ENCODE data around the gene COPS9.

Gene COPS9

GRCh38 chr2:240132651-240132980 lies 3.5 kb downstream of the COPS9 start:
- DNase-seq (ENCODE audit: low spot score), result no peak
- no peak for TF ChIP-seq CTCF (conservative IDR thresholded peaks at IDR 0.05; ENCODE audit: low read depth)
- POLR2A ChIA-PET (ENCODE audit: low non-redundant PET), result no interaction called here
- no peak overlapping the region for H3K27ac ChIP-seq
- CTCF ChIA-PET, result no interaction called here

GRCh38 chr2:240131941-240132650 lies 4.0 kb downstream of the COPS9 start:
- CTCF ChIA-PET, result interaction anchor here (0.7 kb wide), 1 partner anchor 454 kb away, joined by 4 read pairs; the partner anchor contains the start of gene CAPN10
- no peak overlapping the region for H3K27ac ChIP-seq
- TF ChIP-seq CTCF (conservative IDR thresholded peaks at IDR 0.05; ENCODE audit: low read depth), result no peak
- POLR2A ChIA-PET (ENCODE audit: low non-redundant PET), result no interaction called here
- no peak for DNase-seq (ENCODE audit: low spot score)

GRCh38 chr2:240131296-240131695 lies 4.8 kb downstream of the COPS9 start:
- ChIA-PET POLR2A (ENCODE audit: low non-redundant PET) (no interaction called here), CTCF (no interaction called here)
- TF ChIP-seq CTCF (conservative IDR thresholded peaks at IDR 0.05; ENCODE audit: low read depth), result no peak
- no peak for DNase-seq (ENCODE audit: low spot score)
- H3K27ac ChIP-seq, result no peak overlapping the region

- POLR2A ChIA-PET (ENCODE audit: low non-redundant PET), result no interaction called here
- DNase-seq (ENCODE audit: low spot score), result no peak
- CTCF ChIA-PET, result interaction anchor here (0.6 to 0.7 kb wide), 2 partner anchors 13 to 311 kb away, joined by 3 read pairs; no protein-coding TSS in a partner anchor
- no peak overlapping the region for H3K27ac ChIP-seq
- no peak for TF ChIP-seq CTCF (conservative IDR thresholded peaks at IDR 0.05; ENCODE audit: low read depth)
These were observed 5.5 kb downstream of the COPS9 start for GRCh38 chr2:240130393-240131195.

GRCh38 chr2:240129731-240130392 lies 6.2 kb downstream of the COPS9 start:
- CTCF ChIA-PET, result interaction anchor here (0.6 to 0.7 kb wide), 3 partner anchors 14 to 384 kb away, joined by 3 read pairs; no protein-coding TSS in a partner anchor
- TF ChIP-seq CTCF (conservative IDR thresholded peaks at IDR 0.05; ENCODE audit: low read depth), result no peak
- H3K27ac ChIP-seq, result no peak overlapping the region
- POLR2A ChIA-PET (ENCODE audit: low non-redundant PET), result no interaction called here
- no peak for DNase-seq (ENCODE audit: low spot score)

- H3K27ac ChIP-seq, result peak overlapping the region; percentile 12; the same call in 1 of the 2 replicates
- no peak for TF ChIP-seq CTCF (conservative IDR thresholded peaks at IDR 0.05; ENCODE audit: low read depth)
- DNase-seq (ENCODE audit: low spot score), result no peak
- ChIA-PET POLR2A (ENCODE audit: low non-redundant PET) (no interaction called here), CTCF (interaction anchor here (0.6 kb wide), 1 partner anchor 385 kb away, joined by 3 read pairs; no protein-coding TSS in a partner anchor)
These were observed 6.8 kb downstream of the COPS9 start for GRCh38 chr2:240129311-240129710.
